Gastrocnemius medialis (tissue), 4 donors: Measurements from ENCODE around the gene SPON1.

Experiments
- POLR2A ChIP-seq, 2 donors: fragments of 450-650 bp; IDR thresholded peaks; one replicate each; pipeline ENCODE4 v1.6.1; 2017; ENCODE audit warnings: antibody characterized with exemption in 2 of 2, mild to moderate bottlenecking in 2 of 2, moderate library complexity in 2 of 2
- TF ChIP-seq, protein P1 (sequence below), 5 experiments: fragments of 450-650 bp in 3 of 5; fragments of 200-600 bp in 2 of 5; sonication (generic) in 2 of 5; IDR thresholded peaks in 4 of 5; conservative IDR thresholded peaks in 1 of 5; 1 replicate in 4 of 5; 2 replicates in 1 of 5; pipeline ENCODE4 v1.5.1; 2016 to 2019; ENCODE audit warnings: antibody characterized with exemption in 5 of 5, mild to moderate bottlenecking in 3 of 5, moderate library complexity in 3 of 5

- TF ChIP-seq, protein P1, sequence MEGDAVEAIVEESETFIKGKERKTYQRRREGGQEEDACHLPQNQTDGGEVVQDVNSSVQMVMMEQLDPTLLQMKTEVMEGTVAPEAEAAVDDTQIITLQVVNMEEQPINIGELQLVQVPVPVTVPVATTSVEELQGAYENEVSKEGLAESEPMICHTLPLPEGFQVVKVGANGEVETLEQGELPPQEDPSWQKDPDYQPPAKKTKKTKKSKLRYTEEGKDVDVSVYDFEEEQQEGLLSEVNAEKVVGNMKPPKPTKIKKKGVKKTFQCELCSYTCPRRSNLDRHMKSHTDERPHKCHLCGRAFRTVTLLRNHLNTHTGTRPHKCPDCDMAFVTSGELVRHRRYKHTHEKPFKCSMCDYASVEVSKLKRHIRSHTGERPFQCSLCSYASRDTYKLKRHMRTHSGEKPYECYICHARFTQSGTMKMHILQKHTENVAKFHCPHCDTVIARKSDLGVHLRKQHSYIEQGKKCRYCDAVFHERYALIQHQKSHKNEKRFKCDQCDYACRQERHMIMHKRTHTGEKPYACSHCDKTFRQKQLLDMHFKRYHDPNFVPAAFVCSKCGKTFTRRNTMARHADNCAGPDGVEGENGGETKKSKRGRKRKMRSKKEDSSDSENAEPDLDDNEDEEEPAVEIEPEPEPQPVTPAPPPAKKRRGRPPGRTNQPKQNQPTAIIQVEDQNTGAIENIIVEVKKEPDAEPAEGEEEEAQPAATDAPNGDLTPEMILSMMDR (IDR thresholded peaks at IDR 0.05 in 4 of 5, conservative IDR thresholded peaks at IDR 0.05 in 1 of 5) = no peak
- TF ChIP-seq POLR2A (IDR thresholded peaks at IDR 0.05) = no peak
Measured at GRCh38 chr11:13942378-13942777, 20.1 kb upstream of the SPON1 start.
